DLD1 (cell line): Measurements from ENCODE around the gene RNF144A.
"Not testable (repeated sequence)": the region's sequence is repeated elsewhere in the genome, so short reads cannot be mapped to it uniquely, and the experiment has no call there.

Experiments used
- in situ Hi-C: cut with HindIII; loops from 2 replicates; pipeline ENCODE4 v1.10.0; 2017; ENCODE audit warnings: low sequenced_read_pairs

RNF144A gene

GRCh38 chr2:6927186-6927585 lies 10.0 kb downstream of the RNF144A start:
- in situ Hi-C loops: no loop called here

DNA sequence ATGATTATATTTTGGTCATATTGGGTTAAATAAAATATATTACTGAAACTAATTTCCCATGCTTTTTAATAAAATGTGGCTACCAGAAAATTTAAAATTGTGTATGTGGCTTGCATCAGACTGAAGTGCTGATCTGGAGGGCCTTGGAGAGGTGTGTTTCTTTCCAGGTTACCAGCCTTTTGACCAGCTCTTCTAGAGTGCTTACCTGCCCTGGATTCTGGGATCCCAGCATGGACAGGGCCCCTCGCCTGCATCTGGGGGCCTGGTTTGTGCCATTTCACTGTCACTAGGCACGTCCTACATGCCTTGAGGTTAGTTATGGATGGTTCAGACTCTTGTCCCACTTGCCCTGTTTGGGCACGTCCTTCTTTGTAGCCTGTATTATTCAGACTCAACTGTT lies 10.5 kb downstream of the RNF144A start:
- in situ Hi-C loops: no loop called here

GRCh38 chr2:6928452-6928851 lies 11.2 kb downstream of the RNF144A start:
- in situ Hi-C loops: no loop called here

GRCh38 chr2:6929196-6929819 lies 12.1 kb downstream of the RNF144A start:
- in situ Hi-C loops: no loop called here

DNA sequence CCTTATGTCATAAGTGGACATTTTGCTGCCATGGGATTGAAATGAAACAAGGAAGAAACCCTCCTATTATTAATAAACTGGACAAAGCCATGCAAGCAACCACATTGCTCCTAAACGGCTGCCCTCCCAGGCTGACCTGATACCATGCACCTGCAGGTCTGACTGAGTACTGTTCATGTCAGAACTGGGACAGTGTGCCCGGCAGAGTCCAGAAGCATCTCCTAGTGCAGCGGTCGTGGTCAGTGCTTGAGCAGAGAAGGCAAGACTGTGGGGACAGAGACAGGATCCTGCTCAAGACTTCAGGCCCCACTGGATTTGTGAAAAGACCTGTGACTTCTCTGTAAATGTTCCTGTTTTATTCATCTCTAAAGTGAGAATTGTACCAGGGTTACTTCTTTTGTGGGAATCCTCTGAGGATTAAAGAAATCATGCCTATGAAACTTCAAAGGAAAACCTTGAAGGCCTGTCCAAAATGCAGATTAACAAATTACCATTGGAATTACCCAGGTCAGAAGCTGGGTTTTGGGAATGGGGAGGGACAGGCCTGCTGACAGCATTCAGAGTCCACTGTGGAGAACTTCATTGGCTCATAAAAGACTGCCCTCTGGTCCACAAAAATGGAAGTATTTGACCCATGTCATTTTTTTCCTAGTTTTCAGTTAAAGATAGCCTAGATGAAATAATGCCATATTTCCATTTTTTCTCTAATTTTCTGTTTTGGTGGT lies 13.9 kb downstream of the RNF144A start:
- in situ Hi-C loops: no loop called here

DNA sequence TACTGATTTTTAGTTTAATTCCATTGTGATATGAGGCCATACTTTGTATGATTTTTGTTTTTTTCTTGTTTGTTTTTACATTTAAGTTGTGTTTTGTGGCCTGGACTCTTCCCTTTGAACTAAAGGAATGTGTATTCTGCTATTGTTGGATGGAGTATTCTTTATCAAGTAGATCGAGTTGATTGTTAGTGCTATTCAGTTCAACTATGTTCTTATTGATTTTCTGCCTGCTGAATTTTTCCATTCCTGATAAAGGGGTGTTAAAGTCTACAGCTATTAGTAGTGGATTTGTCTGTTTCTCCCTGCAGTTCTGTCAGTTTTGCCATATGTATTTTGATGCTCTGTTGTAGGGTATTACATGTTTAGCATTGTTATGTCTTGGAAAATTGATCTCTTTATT lies 14.5 kb downstream of the RNF144A start:
- in situ Hi-C loops: no loop called here

- in situ Hi-C loops: no loop called here
These were observed 15.0 kb downstream of the RNF144A start for GRCh38 chr2:6932206-6932605.

DNA sequence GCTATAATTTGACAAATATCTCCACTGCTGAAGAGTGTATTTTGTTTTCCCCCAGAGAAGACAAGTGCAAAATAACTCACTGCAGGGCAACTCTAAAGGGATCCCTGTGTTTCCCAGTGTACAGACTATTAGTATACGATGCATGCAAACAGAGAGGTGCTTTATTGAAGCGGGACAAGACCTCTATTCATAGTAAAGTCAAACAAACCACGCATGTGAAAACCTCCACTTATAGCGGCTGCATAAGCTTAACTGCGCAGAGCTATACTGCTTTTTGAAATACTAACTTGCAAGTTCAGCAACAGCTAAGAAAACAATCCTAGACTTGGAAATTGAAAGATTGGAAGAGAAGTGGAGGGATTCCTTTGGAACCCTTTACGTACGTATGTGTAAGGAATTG lies 15.6 kb downstream of the RNF144A start:
- in situ Hi-C loops: no loop called here

- in situ Hi-C loops: no loop called here
These were observed 16.7 kb downstream of the RNF144A start for GRCh38 chr2:6933911-6934310.

DNA sequence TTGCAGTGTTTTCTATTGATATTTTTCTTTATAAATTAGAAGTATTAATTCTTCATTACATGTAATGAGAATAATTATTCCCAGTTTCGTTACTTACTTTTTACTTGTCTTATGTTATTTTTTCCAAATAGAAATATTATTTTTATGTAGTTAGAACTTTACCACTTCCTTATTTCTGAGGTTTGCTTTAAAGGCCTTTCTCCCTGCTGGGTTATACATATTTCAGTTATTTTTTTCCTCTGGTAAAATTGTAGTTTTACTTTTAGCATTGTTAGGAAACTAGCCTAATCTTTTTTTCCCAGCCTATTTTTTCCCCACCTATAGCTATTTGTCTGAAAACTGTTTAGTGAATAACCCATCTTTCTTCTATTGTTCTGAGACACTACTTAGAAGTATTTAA lies 17.1 kb downstream of the RNF144A start:
- in situ Hi-C loops: no loop called here

DNA sequence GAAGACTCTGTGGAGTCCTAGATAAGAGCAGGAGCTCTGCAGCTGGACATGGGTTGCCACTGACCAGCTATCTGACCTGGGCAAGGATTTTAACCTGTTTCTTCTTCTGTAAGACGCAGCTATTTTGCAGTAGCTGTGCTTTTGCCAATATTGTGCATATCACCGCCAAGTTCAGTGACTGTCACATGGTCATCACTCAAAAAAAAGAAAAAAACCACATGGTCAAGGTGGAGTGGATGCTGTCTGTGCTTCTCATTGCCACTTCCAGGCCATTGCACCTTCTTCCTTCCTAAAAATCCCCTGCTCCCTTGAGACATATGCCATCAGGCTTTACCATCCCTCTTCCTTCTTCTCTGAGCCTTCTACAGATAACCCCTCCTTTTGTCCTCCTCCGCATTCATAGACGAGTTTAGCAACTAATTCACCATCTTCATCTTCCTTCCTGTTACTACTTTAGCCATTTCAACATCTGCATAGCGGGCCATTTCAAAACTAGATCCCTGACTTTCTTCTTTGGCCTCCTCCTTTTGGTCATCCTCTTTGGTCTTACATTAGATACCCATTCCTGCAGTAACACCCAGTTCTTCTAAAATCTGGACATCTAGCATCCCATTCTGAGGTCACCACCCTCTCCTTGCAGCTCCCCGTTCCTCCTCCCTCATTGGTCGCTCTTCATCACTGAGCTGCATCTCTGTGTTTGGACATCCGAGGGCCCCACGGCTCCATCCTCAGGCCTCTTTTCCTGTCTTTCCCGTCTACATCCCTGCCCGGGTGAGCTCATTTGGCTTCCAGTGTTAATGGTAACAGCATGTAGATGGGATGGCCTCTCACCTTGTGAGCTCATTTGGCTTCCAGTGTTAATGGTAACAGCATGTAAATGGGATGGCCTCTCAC lies 17.8 kb downstream of the RNF144A start:
- in situ Hi-C loops: no loop called here

DNA sequence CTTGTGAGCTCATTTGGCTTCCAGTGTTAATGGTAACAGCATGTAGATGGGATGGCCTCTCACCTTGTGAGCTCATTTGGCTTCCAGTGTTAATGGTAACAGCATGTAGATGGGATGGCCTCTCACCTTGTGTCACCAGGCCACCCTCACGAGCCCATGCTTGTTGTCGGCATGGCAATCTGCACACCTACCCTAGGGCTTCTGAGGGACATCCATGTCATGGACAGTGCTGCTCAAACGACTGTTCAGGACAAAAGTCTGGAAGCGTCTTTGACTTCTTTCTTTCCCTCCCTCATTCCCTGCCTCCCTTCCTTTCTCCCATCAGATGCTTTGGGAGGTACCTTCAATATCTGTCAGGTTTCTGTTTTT lies 18.4 kb downstream of the RNF144A start:
- in situ Hi-C loops: not testable (repeated sequence)

GRCh38 chr2:6937157-6937556 lies 19.9 kb downstream of the RNF144A start:
- in situ Hi-C loops: no loop called here

DNA sequence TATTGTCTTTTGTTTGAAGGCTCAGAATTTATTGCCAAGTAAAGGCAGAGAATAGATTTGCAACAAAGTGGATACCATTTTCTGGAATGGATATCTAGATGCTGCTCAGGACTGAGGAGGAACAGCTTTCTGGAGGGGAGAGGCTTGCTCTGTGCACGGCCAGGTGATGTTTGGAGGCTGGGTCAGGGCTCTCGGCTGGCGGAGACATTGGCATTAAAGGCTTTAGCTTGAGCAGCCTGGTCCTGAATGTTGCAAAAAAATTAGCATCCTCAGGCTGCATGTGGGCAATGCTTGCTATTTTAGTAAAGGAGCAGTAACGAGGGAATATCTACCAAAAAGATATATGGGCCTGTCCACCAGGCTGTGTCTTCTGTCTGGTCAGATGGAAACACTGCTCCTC lies 20.4 kb downstream of the RNF144A start:
- in situ Hi-C loops: no loop called here

GRCh38 chr2:6939071-6939470 lies 21.9 kb downstream of the RNF144A start:
- in situ Hi-C loops: no loop called here

GRCh38 chr2:6940820-6941219 lies 23.6 kb downstream of the RNF144A start:
- in situ Hi-C loops: no loop called here

DNA sequence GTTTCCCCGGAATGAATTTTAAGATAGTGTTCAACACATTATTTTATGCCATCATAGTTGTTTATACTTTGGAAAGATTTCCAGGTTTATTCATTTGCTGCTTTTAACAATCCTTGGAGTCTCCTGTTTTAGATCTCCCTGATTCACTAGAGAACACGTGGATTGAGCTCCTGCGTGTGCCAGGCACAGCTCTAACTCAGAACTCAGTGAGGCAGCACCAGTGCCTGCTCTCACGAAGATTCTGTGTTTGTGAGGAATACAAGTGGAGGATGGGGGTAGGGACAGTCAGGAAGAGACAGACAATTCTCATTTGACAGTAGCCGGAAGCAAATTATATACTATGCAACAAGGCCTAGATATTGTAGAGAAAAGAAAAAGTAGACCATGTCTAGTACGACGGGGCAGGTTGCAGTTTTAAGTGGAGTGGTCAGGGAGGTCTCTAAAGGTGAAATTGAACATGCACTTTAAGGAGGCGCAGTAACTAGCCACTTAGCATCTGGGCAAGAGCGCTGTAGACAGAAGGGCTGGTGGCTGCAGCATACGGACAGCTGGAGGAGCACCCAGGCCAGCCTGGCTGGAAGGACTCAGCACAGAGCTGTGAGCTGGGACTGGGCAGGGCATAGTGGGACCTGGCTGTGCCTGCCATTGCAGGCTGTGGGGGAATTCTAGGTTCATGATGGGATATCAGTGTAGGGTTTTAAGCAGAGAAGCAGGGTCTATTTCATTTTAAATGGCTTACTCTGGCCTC lies 24.3 kb downstream of the RNF144A start:
- in situ Hi-C loops: no loop called here

DNA sequence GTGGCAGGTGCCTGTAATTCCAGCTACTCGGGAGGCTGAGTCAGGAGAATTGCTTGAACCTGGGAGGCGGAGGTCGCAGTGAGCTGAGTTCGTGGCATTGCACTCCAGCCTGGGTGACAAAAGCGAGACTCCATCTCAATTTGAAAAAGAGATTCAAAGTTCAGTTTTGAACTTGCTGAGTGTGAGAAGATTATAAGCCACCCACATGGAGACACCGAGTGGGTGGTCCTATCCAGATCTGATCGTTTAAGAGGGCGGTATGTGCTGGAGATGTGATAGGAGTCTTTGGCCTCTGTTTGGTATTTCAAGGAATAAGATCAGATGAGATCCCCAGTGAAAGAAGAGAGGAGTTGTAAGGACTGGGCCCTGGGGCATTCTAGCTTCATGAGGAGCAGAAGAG lies 25.6 kb downstream of the RNF144A start:
- in situ Hi-C loops: no loop called here

DNA sequence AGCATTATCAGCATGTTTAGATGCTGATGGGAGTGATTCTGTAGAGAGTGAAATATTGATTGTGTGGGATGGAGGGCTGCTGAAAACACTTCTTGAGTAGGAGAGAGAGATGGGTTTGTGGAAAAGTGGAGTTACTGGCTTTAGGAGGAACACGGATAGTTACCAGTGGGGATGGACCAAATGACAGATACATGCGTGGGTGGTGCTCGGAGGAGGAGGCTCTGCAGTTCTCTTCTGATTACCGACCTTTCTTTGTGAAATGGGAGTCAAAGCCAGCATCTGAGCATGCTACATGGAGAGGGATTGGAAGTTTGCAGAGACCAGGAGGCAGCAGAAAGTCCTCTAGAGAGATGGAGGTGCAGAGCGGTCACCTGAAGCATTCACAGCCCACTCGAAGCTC lies 26.3 kb downstream of the RNF144A start:
- in situ Hi-C loops: no loop called here

DNA sequence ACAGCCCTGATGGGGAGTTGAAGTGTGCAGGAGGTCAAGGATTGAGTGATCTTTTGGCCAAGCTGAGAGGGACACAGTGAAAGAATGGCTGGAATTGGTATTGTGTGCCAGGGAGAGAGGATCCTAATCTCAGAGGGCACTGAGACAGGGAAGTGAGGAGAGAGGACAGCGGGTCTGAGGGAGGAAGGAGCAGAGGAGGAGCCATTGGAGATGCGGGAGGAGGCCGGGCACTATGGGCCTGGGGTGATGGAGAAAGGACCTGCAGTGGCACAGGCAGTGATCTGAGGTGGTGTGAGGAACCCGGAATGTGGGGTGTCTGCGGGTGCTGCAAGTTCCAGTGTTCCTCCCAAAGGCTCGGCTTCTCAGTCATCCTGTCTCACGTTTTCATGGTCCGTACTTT lies 26.8 kb downstream of the RNF144A start:
- in situ Hi-C loops: no loop called here

- in situ Hi-C loops: no loop called here
These were observed 27.3 kb downstream of the RNF144A start for GRCh38 chr2:6944555-6944954.
